Esophagus squamous epithelium (tissue), 4 donors: ENCODE data around the gene PIP5KL1.

ENCODE experiments used
- POLR2A ChIP-seq, 4 donors: fragments of 450-650 bp; IDR thresholded peaks; one replicate each; pipeline ENCODE4 v1.6.1; 2017; ENCODE audit warnings: antibody characterized with exemption in 4 of 4, mild to moderate bottlenecking in 4 of 4, moderate library complexity in 3 of 4
- TF ChIP-seq, protein P1 (sequence below), 6 experiments: fragments of 450-650 bp in 4 of 6; fragments of 200-600 bp in 2 of 6; sonication (generic) in 2 of 6; IDR thresholded peaks; one replicate each; pipeline ENCODE4 v1.5.1; 2016 to 2019; ENCODE audit warnings: antibody characterized with exemption in 6 of 6, mild to moderate bottlenecking in 4 of 6, moderate library complexity in 4 of 6

DNA sequence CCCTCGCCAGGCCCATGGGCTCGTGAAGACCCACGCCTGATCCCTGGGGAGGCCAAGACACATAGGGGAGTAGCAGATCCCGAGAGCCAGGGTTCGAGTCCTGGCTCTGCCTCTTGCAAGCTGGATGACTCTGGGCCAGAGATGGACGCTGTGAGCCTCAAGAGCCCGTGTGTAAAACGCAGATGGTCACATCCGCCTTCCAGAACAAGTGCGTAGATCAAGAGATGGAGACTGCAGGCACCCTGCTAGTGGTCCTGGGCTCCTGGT, 22.0 kb downstream of the PIP5KL1 start:
- TF ChIP-seq, protein P1, sequence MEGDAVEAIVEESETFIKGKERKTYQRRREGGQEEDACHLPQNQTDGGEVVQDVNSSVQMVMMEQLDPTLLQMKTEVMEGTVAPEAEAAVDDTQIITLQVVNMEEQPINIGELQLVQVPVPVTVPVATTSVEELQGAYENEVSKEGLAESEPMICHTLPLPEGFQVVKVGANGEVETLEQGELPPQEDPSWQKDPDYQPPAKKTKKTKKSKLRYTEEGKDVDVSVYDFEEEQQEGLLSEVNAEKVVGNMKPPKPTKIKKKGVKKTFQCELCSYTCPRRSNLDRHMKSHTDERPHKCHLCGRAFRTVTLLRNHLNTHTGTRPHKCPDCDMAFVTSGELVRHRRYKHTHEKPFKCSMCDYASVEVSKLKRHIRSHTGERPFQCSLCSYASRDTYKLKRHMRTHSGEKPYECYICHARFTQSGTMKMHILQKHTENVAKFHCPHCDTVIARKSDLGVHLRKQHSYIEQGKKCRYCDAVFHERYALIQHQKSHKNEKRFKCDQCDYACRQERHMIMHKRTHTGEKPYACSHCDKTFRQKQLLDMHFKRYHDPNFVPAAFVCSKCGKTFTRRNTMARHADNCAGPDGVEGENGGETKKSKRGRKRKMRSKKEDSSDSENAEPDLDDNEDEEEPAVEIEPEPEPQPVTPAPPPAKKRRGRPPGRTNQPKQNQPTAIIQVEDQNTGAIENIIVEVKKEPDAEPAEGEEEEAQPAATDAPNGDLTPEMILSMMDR (IDR thresholded peaks at IDR 0.05), result no peak
- TF ChIP-seq POLR2A (IDR thresholded peaks at IDR 0.05), result no peak
